H1 (cell line): Measurements from ENCODE around the gene ULBP1. TPM values are rescaled to one million over a fixed set of nuclear protein-coding genes. Genes with fewer than 3 reads are reported as not detected.

Source experiments
- CTCF ChIA-PET: fragments of 300-600 bp; sonication (Branson Sonifier 250); formaldehyde crosslinking; loops from one replicate; lab custom pipeline; 2021; ENCODE audit not compliant: partially characterized antibody; lab: Charles Lee
- POLR2A ChIA-PET: fragments of 300-600 bp; sonication (Branson Sonifier 250); formaldehyde crosslinking; loops from one replicate; lab custom pipeline; 2021; ENCODE audit warnings: inconsistent platforms; ENCODE audit not compliant: partially characterized antibody; lab: Charles Lee
- DNase-seq, 2 experiments: peaks; one replicate each; pipeline versions ENCODE4 v3.0.0 to v3.0.0-alpha.2; 2010 to 2022; ENCODE audit warnings: low spot score in 2 of 2, low read depth in 1 of 2, mixed read lengths in 1 of 2
- FAIRE-seq: peaks from 2 replicates; lab custom pipeline; 2011; peaks lifted over from hg19 to GRCh38; lab: Jason Lieb, UNC
- H2AFZ ChIP-seq: 2 replicates; pipeline ENCODE4 v1.8.1; 2012; ENCODE audit warnings: low read length, inconsistent platforms
- H2AK5ac ChIP-seq: 2 replicates; pipeline ENCODE4 v1.6.1; 2013; ENCODE audit warnings: low read depth, low read length
- H2BK120ac ChIP-seq: replicated peaks from 2 replicates; pipeline ENCODE3; 2013; ENCODE audit warnings: low read depth, low read length, inconsistent platforms
- H2BK12ac ChIP-seq: 2 replicates; pipeline ENCODE4 v1.6.1; 2013; ENCODE audit warnings: low read depth, low read length
- H2BK15ac ChIP-seq: 2 replicates; pipeline ENCODE4 v1.6.1; 2013; ENCODE audit warnings: low read length
- H2BK20ac ChIP-seq: 2 replicates; pipeline ENCODE4 v1.6.1; 2013; ENCODE audit warnings: low read length
- H2BK5ac ChIP-seq: 2 replicates; pipeline ENCODE4 v1.6.1; 2013; ENCODE audit warnings: low read depth, low read length
- H3K14ac ChIP-seq: 2 replicates; pipeline ENCODE4 v1.6.1; 2013; ENCODE audit warnings: inconsistent platforms; ENCODE audit not compliant: insufficient read length
- H3K18ac ChIP-seq: 2 replicates; pipeline ENCODE4 v1.6.1; 2013; ENCODE audit warnings: low read length; ENCODE audit errors: extremely low read depth
- H3K23ac ChIP-seq: 2 replicates; pipeline ENCODE4 v1.6.1; 2013; ENCODE audit warnings: inconsistent platforms; ENCODE audit not compliant: insufficient read length
- H3K23me2 ChIP-seq: 2 replicates; pipeline ENCODE4 v1.6.1; 2013; ENCODE audit warnings: low read depth, low read length
- H3K27ac ChIP-seq: 2 replicates; pipeline ENCODE4 v1.6.1; 2011; ENCODE audit warnings: low read depth, low read length, inconsistent platforms
- H3K27me3 ChIP-seq, 4 experiments: replicated peaks in 1 of 4; 1 replicate in 1 of 4; 2 replicates in 3 of 4; pipeline versions ENCODE4 v1.6.1 to v1.8.1; 2011 to 2013; ENCODE audit warnings: low read length in 3 of 4, mild to moderate bottlenecking in 3 of 4, inconsistent platforms in 2 of 4, mixed read lengths in 2 of 4, moderate library complexity in 1 of 4; ENCODE audit not compliant: control insufficient read depth in 3 of 4, insufficient read depth in 3 of 4; ENCODE audit errors: extremely low read depth in 1 of 4
- H3K36me3 ChIP-seq, 4 experiments: 2 replicates each; pipeline versions ENCODE4 v1.6.1 to v1.8.1; 2011 to 2013; ENCODE audit warnings: mild to moderate bottlenecking in 4 of 4, low read length in 3 of 4, moderate library complexity in 2 of 4, control low read depth in 1 of 4, inconsistent platforms in 1 of 4; ENCODE audit not compliant: insufficient read depth in 4 of 4, control insufficient read depth in 2 of 4
- H3K4ac ChIP-seq: replicated peaks from 2 replicates; pipeline ENCODE3; 2013; ENCODE audit warnings: low read length, low read depth, mixed read lengths, inconsistent platforms; ENCODE audit not compliant: insufficient read length
- H3K4me1 ChIP-seq, 4 experiments: replicated peaks in 1 of 4; 1 replicate in 1 of 4; 2 replicates in 3 of 4; pipeline versions ENCODE4 v1.6.1 to v1.8.1; 2011 to 2013; ENCODE audit warnings: low read length in 3 of 4, inconsistent platforms in 2 of 4, mixed read lengths in 1 of 4; ENCODE audit not compliant: insufficient read depth in 4 of 4, control insufficient read depth in 3 of 4
- H3K4me2 ChIP-seq, 2 experiments: 2 replicates each; pipeline versions ENCODE4 v1.6.1 to v1.8.1; 2011 to 2013; ENCODE audit warnings: low read depth in 2 of 2, low read length in 2 of 2, control low read depth in 1 of 2, inconsistent platforms in 1 of 2, mild to moderate bottlenecking in 1 of 2; ENCODE audit not compliant: insufficient read depth in 1 of 2
- H3K4me3 ChIP-seq, 4 experiments: fragments of 200-600, 300-600 bp in 1 of 4; sonication (generic), shearing (Covaris generic), sonication (Bioruptor Twin) in 1 of 4; 2 replicates each; pipeline versions ENCODE4 v1.5.1 to v1.8.1; 2011 to 2016; ENCODE audit warnings: low read length in 4 of 4, low read depth in 3 of 4, control low read depth in 2 of 4, inconsistent platforms in 2 of 4, mild to moderate bottlenecking in 2 of 4, mixed read lengths in 1 of 4, moderate library complexity in 1 of 4; ENCODE audit not compliant: insufficient read depth in 2 of 4; ENCODE audit errors: extremely low read depth in 1 of 4
- H3K56ac ChIP-seq: replicated peaks from 2 replicates; pipeline ENCODE3; 2013; ENCODE audit warnings: low read depth, mild to moderate bottlenecking, mixed read lengths, low read length, inconsistent platforms; ENCODE audit not compliant: insufficient read length
- H3K79me1 ChIP-seq: 2 replicates; pipeline ENCODE4 v1.6.1; 2013; ENCODE audit warnings: low read depth, low read length, control low read depth
- H3K79me2 ChIP-seq, 2 experiments: 2 replicates each; pipeline versions ENCODE4 v1.6.1 to v1.8.1; 2012 to 2013; ENCODE audit warnings: low read length in 2 of 2, mild to moderate bottlenecking in 2 of 2, inconsistent platforms in 1 of 2; ENCODE audit not compliant: insufficient read depth in 2 of 2, control insufficient read depth in 1 of 2
- H3K9ac ChIP-seq, 4 experiments: replicated peaks in 1 of 4; 1 replicate in 1 of 4; 2 replicates in 3 of 4; pipeline versions ENCODE4 v1.6.1 to v1.8.1; 2011 to 2013; ENCODE audit warnings: low read depth in 3 of 4, low read length in 3 of 4, control low read depth in 2 of 4, mild to moderate bottlenecking in 2 of 4, moderate library complexity in 2 of 4, inconsistent platforms in 1 of 4; ENCODE audit errors: extremely low read depth in 1 of 4
- H3K9me3 ChIP-seq, 2 experiments: 2 replicates each; pipeline versions ENCODE4 v1.6.1 to v1.8.1; 2012 to 2013; ENCODE audit warnings: mild to moderate bottlenecking in 2 of 2, moderate library complexity in 2 of 2, control low read depth in 1 of 2, inconsistent platforms in 1 of 2, low read depth in 1 of 2, low read length in 1 of 2, mixed read lengths in 1 of 2; ENCODE audit not compliant: insufficient read depth in 2 of 2
- H4K20me1 ChIP-seq, 2 experiments: replicated peaks in 1 of 2; 2 replicates each; pipeline versions ENCODE3 to v1.8.1; 2011 to 2013; ENCODE audit warnings: inconsistent platforms in 2 of 2, low read length in 2 of 2, mild to moderate bottlenecking in 1 of 2; ENCODE audit not compliant: insufficient read depth in 2 of 2, control insufficient read depth in 1 of 2
- H4K5ac ChIP-seq: 2 replicates; pipeline ENCODE4 v1.6.1; 2013; ENCODE audit warnings: low read length, low read depth, mixed read lengths, inconsistent platforms; ENCODE audit not compliant: insufficient read length
- H4K8ac ChIP-seq: 2 replicates; pipeline ENCODE4 v1.8.0; 2013; ENCODE audit warnings: mild to moderate bottlenecking, moderate library complexity, low read length, inconsistent platforms; ENCODE audit not compliant: insufficient read depth; ENCODE audit errors: extremely low read depth
- H4K91ac ChIP-seq: replicated peaks from 2 replicates; pipeline ENCODE3; 2013; ENCODE audit warnings: low read length, mixed read lengths, inconsistent platforms; ENCODE audit not compliant: insufficient read length
- GTF2F1 ChIP-seq: IDR thresholded peaks from 2 replicates; pipeline ENCODE4 v1.6.1; 2012; ENCODE audit warnings: low read depth, low read length, improper control_type of control experiment, borderline replicate concordance
- JUND ChIP-seq: IDR thresholded peaks from 2 replicates; pipeline ENCODE4 v1.6.1; 2011; ENCODE audit warnings: mild to moderate bottlenecking, improper control_type of control experiment, low read length
- polyA plus RNA-seq, 7 experiments: library from polyadenylated mRNA; depleted of rRNA in 3 of 7; stranded (reverse) in 5 of 7; unstranded in 2 of 7; fragments of >200 nt in 5 of 7; fragments of 200-250 nt in 2 of 7; gene quantifications; 1 replicate in 5 of 7; 2 replicates in 1 of 7; 4 replicates in 1 of 7; pipeline versions ENCODE4 v1.2.1 to v1.2.3, GENCODE V29; 2011 to 2013; ENCODE audit warnings: missing spikeins in 2 of 7, mixed read lengths in 2 of 7
- total RNA-seq: library from RNA; stranded (reverse); fragmentation: NEBNext Ultra II Directional; extraction: Animal tissue kit (Norgen Biotek cat#: 25700); gene quantifications from 2 replicates; pipeline ENCODE4 v1.2.1, GENCODE V29; 2021

The ULBP1 gene
- total and polyA plus RNA-seq, 2 of the 8 experiments (the other 6 are each of a cell fraction or from before 2014, with no cell fraction given), result 0.32 to 0.60 TPM

DNA sequence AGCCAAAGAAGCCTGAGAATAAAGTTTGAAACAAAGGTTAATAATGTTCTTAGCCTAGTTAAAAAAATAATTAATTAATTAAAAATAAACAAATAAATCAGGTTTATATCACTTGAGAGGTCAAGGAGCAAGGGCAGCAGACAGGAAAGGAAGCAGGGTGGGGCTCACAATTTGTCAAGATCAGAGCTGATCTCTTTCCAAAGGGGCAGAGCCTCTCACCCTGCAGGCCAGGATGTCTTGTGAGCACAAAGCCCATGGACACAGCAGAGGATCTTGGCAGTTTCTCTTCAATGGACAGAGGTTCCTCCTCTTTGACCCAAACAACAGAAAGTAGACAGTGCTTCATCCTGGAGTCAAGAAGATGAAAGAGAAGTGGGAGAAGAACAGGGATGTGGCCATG, 14.9 kb downstream of the ULBP1 start:
- H4K8ac ChIP-seq, result no peak overlapping the region
- ChIA-PET POLR2A (no interaction called here), CTCF (interaction anchor here (0.8 to 1.4 kb wide), 5 partner anchors 12 to 38 kb away, joined by 3 to 4 read pairs (median 4); no protein-coding TSS in a partner anchor)
- H2BK15ac ChIP-seq, result no peak overlapping the region
- no peaks in the 10 kb centered on the region; a peak in 1 of 4 replicates for H3K9me3 ChIP-seq
- H3K14ac ChIP-seq, result no peak overlapping the region
- H2BK5ac ChIP-seq, result no peak overlapping the region
- H3K18ac ChIP-seq, result no peak overlapping the region
- no peak overlapping the region for H4K91ac ChIP-seq
- no peaks in the 10 kb centered on the region for H3K36me3 ChIP-seq
- no peak overlapping the region for H3K56ac ChIP-seq
- no peak overlapping the region for H2BK120ac ChIP-seq
- H3K79me2 ChIP-seq, result no peaks in the 10 kb centered on the region
- peaks cover 0 to 6% of the 10 kb centered on the region in 2 experiments for H4K20me1 ChIP-seq
- no peak overlapping the region for H2BK12ac ChIP-seq
- no peak overlapping the region for H2AFZ ChIP-seq
- H3K9ac ChIP-seq, result no peak overlapping the region
- H3K4me3 ChIP-seq, result no peak overlapping the region
- no peak overlapping the region for H4K5ac ChIP-seq
- no peak overlapping the region for H3K4ac ChIP-seq
- no peak overlapping the region for H2AK5ac ChIP-seq
- FAIRE-seq (no peak), DNase-seq (no peak)
- H3K4me2 ChIP-seq, result no peak overlapping the region
- H3K23ac ChIP-seq, result no peak overlapping the region
- no peak overlapping the region for H2BK20ac ChIP-seq
- no peaks in the 10 kb centered on the region for H3K79me1 ChIP-seq
- H3K27ac ChIP-seq, result no peak overlapping the region
- H3K23me2 ChIP-seq, result no peaks in the 10 kb centered on the region; the same call in 1 of the 2 replicates
- peaks cover 19 to 68% (median 44%) of the 10 kb centered on the region in 4 experiments for H3K27me3 ChIP-seq
- no peaks in the 10 kb centered on the region for H3K4me1 ChIP-seq
- no peak for TF ChIP-seq JUND
- no peak for TF ChIP-seq GTF2F1
